GM15510 (cell line): ENCODE data around the gene FAM221B.

Source experiments
- POLR2A ChIP-seq: IDR thresholded peaks from 3 replicates; pipeline ENCODE4 v1.6.1; 2011; ENCODE audit warnings: borderline replicate concordance; ENCODE audit not compliant: insufficient read length; ENCODE audit errors: extremely low read depth

FAM221B gene

GRCh38 chr9:35813434-35814105, 15.0 kb downstream of the FAM221B start:
- no peak for TF ChIP-seq POLR2A

- peak; percentile 49 for TF ChIP-seq POLR2A
Measured at GRCh38 chr9:35812025-35812602, 16.4 kb downstream of the FAM221B start, which contains the start of gene SPAG8. Gene SPAG8 (minus strand): TSS chr9:35812262. CDS start chr9:35812147, 115 bp downstream.

- no peak for TF ChIP-seq POLR2A
Measured at GRCh38 chr9:35811381-35812024, 17.0 kb downstream of the FAM221B start.

- no peak for TF ChIP-seq POLR2A
Measured at GRCh38 chr9:35810122-35810521, 18.4 kb downstream of the FAM221B start.

- TF ChIP-seq POLR2A = no peak
Measured at GRCh38 chr9:35808433-35808832, 20.1 kb downstream of the FAM221B start.

GRCh38 chr9:35806101-35806500, 22.4 kb downstream of the FAM221B start:
- TF ChIP-seq POLR2A = no peak

- TF ChIP-seq POLR2A = no peak
Measured at GRCh38 chr9:35801328-35802128, 27.0 kb downstream of the FAM221B start.

GRCh38 chr9:35800530-35800929, 28.0 kb downstream of the FAM221B start:
- no peak for TF ChIP-seq POLR2A

GRCh38 chr9:35798658-35799374, 29.7 kb downstream of the FAM221B start:
- TF ChIP-seq POLR2A = no peak

GRCh38 chr9:35797311-35798109, 31.0 kb downstream of the FAM221B start:
- no peak for TF ChIP-seq POLR2A

- no peak for TF ChIP-seq POLR2A
Measured at GRCh38 chr9:35795695-35796094, 32.8 kb downstream of the FAM221B start.

- no peak for TF ChIP-seq POLR2A
Measured at GRCh38 chr9:35793461-35793860, 35.1 kb downstream of the FAM221B start.

- TF ChIP-seq POLR2A = no peak
Measured at GRCh38 chr9:35792826-35793225, 35.7 kb downstream of the FAM221B start.
